ENCODE results near the gene ADAMTS12. TPM values are rescaled to one million over a fixed set of nuclear protein-coding genes. Genes with fewer than 3 reads are reported as not detected.
A peak's percentile ranks its signal among the peaks of the same experiment; 100 is the strongest.

The ADAMTS12 gene
- total RNA-seq, 4 donors from 2014 or later: 0.49 to 3.1 (median 2.5) TPM

DNA sequence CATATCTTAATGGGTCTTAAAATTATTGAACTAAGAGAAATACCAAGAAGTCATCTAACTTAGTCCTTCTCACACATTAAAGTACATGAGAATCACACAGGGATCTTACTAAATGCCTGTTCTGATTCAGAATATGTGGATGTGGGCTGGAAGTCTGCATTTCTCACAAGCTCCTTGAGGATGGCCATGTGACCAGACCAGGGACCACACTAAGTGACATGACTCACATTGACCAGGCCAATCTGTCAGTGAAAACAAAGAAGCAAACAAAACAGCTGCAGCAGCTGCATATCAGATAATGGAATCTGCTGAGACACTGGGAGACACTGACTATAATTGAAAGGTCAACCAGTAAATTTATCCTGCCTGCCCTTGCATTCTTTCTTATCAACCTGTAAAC is 110.5 kb downstream of the ADAMTS12 start:
- Histone ChIP-seq H3K9me3 (peaks cover 0 to 5% (median 0%) of the 10 kb centered on the region in 3 donors), H3K36me3 (no peaks in the 10 kb centered on the region), H3K4me3 (no peak overlapping the region), H3K27ac (no peak overlapping the region), H3K4me1 (no peaks in the 10 kb centered on the region), H3K27me3 (no peaks in the 10 kb centered on the region)
- intact Hi-C loops (cut with DNase I; ENCODE audit: low total_unique reads) (no loop called here), in situ Hi-C loops (cut with MboI; ENCODE audit: low sequenced_read_pairs in 4 of 4) (no loop called here)
- DNase-seq (peak; percentile 25 to 30), ATAC-seq (peak; percentile 49 to 80)
- TF ChIP-seq POLR2A (IDR thresholded peaks at IDR 0.05): no peak
- TF ChIP-seq, protein P1, sequence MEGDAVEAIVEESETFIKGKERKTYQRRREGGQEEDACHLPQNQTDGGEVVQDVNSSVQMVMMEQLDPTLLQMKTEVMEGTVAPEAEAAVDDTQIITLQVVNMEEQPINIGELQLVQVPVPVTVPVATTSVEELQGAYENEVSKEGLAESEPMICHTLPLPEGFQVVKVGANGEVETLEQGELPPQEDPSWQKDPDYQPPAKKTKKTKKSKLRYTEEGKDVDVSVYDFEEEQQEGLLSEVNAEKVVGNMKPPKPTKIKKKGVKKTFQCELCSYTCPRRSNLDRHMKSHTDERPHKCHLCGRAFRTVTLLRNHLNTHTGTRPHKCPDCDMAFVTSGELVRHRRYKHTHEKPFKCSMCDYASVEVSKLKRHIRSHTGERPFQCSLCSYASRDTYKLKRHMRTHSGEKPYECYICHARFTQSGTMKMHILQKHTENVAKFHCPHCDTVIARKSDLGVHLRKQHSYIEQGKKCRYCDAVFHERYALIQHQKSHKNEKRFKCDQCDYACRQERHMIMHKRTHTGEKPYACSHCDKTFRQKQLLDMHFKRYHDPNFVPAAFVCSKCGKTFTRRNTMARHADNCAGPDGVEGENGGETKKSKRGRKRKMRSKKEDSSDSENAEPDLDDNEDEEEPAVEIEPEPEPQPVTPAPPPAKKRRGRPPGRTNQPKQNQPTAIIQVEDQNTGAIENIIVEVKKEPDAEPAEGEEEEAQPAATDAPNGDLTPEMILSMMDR (IDR thresholded peaks at IDR 0.05 in 4 of 5, conservative IDR thresholded peaks at IDR 0.05 in 1 of 5): no peak

DNA sequence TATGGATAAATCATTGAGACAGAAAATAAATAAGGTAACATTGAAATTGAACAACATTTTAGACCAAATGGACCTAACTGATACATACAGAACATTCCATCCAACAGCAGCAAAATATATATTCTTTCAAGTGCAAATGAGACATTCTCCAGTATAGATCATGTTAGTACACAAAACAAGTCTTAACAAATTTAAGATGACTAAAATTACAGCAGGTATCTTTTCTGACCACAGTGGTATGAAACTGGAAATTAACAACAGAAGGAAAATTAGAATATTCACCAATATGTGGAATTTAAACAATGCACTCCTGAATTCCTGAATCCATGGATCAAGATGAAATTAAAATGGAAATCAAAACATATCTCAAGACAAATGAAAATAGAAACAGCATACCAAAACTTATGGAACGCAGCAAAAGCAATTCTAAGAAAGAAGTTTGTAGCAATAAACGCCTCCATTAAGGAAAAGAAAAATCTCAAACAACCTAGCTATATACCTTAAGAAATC is 115.6 kb downstream of the ADAMTS12 start:
- H3K36me3 ChIP-seq: no peaks in the 10 kb centered on the region
- no peak for ATAC-seq
- H3K9me3 ChIP-seq: peaks cover 0 to 5% (median 0%) of the 10 kb centered on the region in 3 donors
- no peaks in the 10 kb centered on the region for H3K4me1 ChIP-seq
- TF ChIP-seq, protein P1 (IDR thresholded peaks at IDR 0.05 in 4 of 5, conservative IDR thresholded peaks at IDR 0.05 in 1 of 5): no peak
- TF ChIP-seq POLR2A (IDR thresholded peaks at IDR 0.05): no peak
- no peak overlapping the region for H3K27ac ChIP-seq
- H3K4me3 ChIP-seq: no peak overlapping the region
- H3K27me3 ChIP-seq: no peaks in the 10 kb centered on the region
- intact Hi-C loops (cut with DNase I; ENCODE audit: low total_unique reads): no loop called here
- in situ Hi-C loops (cut with MboI; ENCODE audit: low sequenced_read_pairs in 4 of 4): no loop called here
- no peak for DNase-seq

DNA sequence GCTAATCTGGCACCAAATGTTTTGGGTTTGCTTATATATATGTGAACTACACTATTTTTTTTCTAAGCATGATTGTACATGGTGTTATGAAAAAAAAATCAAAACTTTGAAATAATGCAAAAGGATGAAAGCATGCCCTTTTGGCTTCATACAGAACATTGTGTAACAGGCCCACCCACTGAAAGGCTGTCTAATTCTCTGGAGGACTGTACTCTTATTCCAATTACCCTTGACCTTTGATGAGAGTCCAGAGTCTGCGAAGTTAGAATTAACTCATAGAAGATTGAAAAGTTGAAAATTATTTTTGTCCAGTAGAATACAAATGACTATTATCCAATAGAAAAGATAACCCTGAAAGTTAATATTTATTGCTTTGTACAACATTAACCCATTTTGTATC is 117.4 kb downstream of the ADAMTS12 start:
- peak in 1 of 2 donors; percentile 47 for ATAC-seq
- no peaks in the 10 kb centered on the region for H3K36me3 ChIP-seq
- H3K27ac ChIP-seq: no peak overlapping the region
- no peaks in the 10 kb centered on the region for H3K27me3 ChIP-seq
- peaks cover 0 to 5% (median 0%) of the 10 kb centered on the region in 3 donors for H3K9me3 ChIP-seq
- intact Hi-C loops (cut with DNase I; ENCODE audit: low total_unique reads) (no loop called here), in situ Hi-C loops (cut with MboI; ENCODE audit: low sequenced_read_pairs in 4 of 4) (no loop called here)
- DNase-seq: no peak
- no peak overlapping the region for H3K4me3 ChIP-seq
- no peak for TF ChIP-seq POLR2A (IDR thresholded peaks at IDR 0.05)
- TF ChIP-seq, protein P1 (IDR thresholded peaks at IDR 0.05 in 4 of 5, conservative IDR thresholded peaks at IDR 0.05 in 1 of 5): no peak
- no peaks in the 10 kb centered on the region for H3K4me1 ChIP-seq

DNA sequence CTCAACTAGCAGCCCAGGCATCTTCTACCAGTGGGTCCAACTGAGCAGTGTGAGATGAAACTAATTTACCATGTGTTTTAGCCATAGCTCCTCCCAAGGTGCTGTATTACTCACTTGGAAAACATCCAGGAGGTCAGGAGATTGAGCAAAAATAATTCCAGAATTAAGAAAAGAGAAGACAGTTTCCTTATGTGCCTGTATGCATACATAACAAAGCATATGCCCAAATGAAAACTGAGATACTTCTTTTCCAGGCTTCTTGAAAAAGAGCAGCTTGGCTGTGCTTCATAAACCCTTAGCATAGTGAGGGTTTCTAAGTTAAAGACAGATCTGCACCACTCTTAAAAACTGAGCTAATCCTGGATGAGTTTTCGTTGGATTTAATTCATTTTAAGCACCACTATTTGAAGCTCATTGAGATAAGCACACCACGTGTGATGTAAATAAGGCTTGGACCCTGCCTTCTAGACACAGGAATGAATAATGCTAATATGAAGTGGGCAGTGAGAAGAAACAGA is 119.4 kb downstream of the ADAMTS12 start:
- no peaks in the 10 kb centered on the region for H3K27me3 ChIP-seq
- ATAC-seq (no peak), DNase-seq (no peak)
- H3K27ac ChIP-seq: peak overlapping the region in 2 of 4 donors; percentile 10 to 24
- no peaks in the 10 kb centered on the region for H3K36me3 ChIP-seq
- no peaks in the 10 kb centered on the region for H3K9me3 ChIP-seq
- in situ Hi-C loops (cut with MboI; ENCODE audit: low sequenced_read_pairs in 4 of 4): no loop called here
- no peak overlapping the region for H3K4me3 ChIP-seq
- TF ChIP-seq POLR2A (IDR thresholded peaks at IDR 0.05): no peak
- no peaks in the 10 kb centered on the region for H3K4me1 ChIP-seq
- intact Hi-C loops (cut with DNase I; ENCODE audit: low total_unique reads): no loop called here

DNA sequence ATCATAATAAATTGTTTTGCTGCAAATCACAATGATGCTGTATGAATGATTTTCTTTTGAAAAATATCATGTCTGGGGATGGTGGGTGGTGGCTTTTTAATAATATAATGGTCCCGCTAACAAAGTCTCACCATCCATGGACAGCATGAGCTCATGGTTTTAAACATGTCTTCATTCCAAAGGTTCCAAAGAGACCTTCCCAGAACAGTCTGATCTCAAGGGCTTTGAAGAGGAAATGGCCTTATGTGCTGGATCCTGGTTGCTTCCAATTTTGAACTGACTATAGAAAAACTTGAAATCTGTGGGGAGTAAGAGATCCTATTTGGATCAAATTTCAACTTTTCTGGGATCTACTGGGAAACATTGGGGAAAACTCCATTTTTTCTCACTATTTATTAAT is 121.8 kb downstream of the ADAMTS12 start:
- in situ Hi-C loops (cut with MboI; ENCODE audit: low sequenced_read_pairs in 4 of 4) (no loop called here), intact Hi-C loops (cut with DNase I; ENCODE audit: low total_unique reads) (no loop called here)
- Histone ChIP-seq H3K4me3 (no peak overlapping the region), H3K36me3 (no peaks in the 10 kb centered on the region), H3K27me3 (no peaks in the 10 kb centered on the region), H3K4me1 (no peaks in the 10 kb centered on the region), H3K9me3 (no peaks in the 10 kb centered on the region), H3K27ac (no peak overlapping the region)
- DNase-seq (no peak), ATAC-seq (no peak)
- TF ChIP-seq, protein P1 (IDR thresholded peaks at IDR 0.05 in 4 of 5, conservative IDR thresholded peaks at IDR 0.05 in 1 of 5): no peak
- TF ChIP-seq POLR2A (IDR thresholded peaks at IDR 0.05): no peak
